Stimulated activated CD8-positive, alpha-beta memory T cell treated with anti-CD3 and anti-CD28 coated beads, Interleukin-2, amount 100 ng/mL, for 1 hour (primary cell): ENCODE measurements around the gene TSR3.

ENCODE experiments used
- DNase-seq, 2 donors: peaks; one replicate each; pipeline ENCODE4 v3.0.0-alpha.2; 2020; ENCODE audit warnings: low read depth in 2 of 2

The TSR3 gene

DNA sequence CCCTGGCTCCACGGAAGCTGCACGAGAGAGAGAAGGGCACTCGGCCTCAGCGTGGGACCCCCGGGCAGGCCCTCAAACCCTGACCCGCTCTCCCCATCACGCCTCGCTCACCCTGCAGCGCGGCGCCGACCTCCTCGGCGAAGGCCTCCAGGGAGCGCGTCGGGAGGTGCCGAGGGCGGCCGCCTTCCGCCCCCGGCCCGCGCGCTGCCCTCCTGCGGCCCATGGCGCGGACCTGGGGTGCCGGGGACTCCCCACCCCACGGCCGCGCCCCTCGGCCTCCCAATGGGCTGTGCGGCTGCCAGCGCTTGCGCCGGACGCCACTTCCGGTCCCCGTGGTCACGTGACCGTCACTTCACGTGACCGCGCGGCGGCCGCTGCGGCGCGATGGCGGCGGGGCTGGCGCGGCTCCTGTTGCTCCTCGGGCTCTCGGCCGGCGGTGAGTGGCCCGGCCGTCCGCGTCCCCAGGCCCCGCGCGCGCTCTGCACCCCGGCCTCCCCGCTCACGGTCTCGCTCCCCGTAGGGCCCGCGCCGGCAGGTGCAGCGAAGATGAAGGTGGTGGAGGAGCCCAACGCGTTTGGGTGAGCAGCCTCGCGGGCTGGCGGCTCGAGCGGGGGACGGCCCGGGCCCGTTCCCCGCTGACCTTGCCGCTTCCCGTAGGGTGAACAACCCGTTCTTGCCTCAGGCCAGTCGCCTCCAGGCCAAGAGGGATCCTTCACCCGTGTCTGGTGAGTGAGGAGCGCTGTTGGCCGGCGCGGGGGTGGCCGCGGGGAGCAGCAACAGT, at the start of gene TSR3, which contains the start of gene GNPTG:
TSR3 (minus strand) TSS at position 297 of the 781 bp plus-strand sequence; CDS start at position 223, 74 bp downstream.
GNPTG (plus strand) TSS at position 350 of the 781 bp plus-strand sequence; CDS start at position 385, 35 bp downstream.
- DNase-seq: peak; percentile 71 to 78

DNA sequence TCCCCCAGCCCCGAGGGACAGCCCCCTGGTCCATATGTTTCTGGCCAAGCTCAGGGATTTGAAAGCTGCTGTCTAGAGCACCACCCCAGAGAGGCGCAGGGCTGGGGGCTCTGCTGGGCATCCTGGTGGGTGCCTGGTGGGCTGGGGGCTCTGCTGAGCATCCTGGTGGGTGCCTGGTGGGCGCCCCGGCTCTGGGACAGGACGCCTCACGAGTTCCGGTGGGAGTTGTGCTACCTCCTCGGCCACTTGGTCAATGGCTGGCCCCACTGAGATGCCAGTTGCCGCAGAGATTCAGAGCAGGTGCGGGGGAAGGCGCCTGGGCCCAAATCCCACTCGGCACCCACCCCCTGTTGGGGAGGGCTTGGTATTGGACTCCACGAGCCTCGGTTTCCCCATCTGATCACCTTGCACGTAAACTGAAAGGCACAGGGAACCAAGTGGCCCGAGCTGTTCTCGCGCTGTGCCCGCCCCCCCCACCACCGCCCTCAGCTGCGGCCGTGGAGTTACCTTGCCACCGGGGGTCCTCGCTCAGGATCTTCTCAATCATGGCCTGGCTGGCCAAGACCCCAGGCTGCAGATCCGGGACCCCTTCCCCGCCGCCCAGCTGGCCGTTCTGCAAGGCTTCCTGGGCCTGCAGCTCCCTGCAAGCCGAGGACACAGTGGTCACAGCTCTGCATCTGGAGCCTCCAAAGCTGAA, 49.5 kb upstream of the TSR3 start:
- DNase-seq: no peak

DNA sequence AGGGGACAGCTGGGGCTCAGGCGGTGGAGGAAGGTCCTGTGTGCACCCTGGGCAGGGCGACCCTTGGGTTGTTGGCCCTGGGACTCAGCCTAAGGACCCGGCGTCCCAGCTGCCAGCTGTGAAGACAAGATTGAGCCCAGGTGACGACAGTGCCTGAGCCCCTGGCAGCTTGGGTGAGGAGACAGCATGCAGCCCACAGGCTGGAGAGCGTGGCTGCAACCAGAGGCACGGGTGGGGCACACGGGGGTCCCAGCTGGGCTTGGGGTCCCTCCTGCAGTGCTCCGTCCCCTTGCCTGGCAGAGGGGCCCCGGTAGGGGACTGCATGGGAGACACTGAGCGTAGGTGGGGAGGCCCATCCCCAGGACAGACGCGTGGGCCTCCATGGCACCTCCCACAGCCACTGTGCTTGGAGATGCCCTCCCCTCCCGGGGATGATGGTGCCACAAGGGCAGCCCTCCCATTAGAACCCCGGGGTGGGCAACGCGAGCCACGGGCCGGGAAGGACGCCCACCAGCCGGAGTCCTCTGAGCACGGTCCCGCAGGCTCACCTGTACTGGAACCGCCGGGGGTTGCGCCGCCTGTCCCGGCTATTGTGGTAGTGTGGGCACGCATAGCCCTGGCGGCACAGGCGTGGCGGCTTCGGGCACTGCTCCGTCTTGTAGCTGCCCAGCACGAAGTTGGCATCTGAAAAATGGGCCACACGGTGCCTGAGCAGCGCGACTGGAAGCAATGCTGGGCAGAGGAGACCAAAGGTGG, 47.3 kb upstream of the TSR3 start:
- DNase-seq: no peak

DNA sequence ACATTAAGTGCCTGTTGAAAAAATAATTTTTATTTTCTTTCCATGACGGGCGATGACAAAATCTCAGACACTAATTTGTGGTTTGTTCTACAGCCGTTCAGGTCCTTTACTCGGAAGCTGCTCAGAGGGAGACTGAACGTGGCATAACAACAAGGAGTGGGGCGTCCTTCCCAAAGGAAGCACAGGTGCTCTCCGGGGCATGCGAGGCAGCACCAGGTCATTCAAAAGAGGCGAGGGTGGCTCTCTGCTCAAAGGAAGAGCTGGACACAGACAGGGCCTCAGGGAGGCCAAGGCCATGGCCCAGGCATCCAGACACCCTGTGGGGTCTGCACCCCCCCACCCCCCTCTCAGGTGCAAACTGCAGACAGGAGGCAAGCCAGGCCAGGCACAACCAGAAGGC, 46.7 kb upstream of the TSR3 start:
- no peak for DNase-seq

DNA sequence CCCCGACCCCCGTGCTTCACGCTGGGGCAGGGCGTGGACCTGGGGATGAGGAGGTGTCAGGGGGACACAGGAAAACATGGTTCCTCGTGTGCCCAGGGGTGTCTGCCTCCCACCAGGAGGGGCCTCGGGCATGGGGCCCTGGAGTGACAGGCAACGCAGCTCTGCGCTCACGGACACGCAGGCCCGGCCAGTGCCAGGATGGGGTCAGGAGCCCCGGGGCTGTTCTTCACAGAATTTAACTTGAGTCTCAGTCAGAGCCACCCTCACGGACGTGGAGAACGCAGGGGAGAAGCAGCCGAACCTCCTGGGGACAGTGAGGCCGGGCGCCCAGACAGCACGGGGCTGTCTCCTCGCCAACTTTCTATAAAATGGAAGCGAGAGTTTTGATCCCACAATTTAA, 46.1 kb upstream of the TSR3 start:
- DNase-seq: no peak

DNA sequence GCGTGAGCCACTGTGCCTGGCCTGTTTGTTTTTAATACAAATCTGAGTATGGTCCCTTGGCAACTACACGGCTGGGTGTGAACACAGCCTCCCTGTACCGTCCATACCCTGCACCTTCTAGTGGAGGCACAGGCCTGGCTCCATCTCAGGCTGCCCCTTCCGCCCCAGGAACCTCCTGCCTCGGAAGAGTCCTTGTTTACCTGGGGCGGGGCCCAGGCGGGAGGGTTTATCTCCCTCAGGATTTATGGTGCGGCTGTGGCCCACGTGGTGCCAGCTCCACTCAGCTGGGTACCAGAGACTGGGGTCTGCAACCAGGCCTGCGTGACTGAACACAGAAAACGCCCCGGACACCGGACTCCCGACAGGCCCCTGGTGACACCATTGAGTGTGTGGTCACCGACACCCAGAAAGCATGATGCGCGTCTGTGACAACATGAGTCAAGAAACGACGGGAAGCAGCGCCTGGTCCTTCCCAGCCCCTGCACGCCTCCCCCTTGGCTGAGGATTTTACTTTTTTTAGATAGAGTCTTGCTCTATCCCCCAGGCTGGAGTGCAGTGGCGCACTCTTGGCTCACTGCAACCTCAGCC, 43.9 kb upstream of the TSR3 start:
- no peak for DNase-seq

DNA sequence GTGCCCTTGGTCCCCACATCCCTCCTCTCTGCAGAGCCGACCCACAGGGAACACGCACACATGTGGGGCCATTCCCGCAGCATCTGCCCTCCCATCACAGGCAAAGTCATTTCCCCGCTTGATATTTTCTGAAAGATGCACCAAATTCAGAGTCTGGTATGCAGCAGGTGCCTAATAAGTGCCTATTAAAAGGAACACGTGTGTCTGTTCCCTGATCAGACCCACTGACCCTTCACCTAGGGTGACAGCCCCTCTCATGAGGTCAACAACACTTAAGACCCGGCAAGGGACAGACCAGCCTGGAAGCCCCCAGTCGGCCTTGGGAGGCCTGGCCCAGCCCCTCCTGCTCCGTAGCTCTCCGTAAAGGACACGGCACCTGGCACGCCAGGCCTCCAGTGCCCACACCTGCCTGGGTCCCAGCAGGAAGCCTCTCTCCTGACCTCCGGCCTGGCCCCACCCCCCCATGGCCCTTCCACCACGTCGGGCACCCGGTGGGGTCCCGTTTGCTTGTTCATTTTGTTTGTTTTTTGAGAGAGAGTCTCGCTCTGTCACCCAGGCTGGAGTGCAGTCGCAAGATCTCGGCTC, 42.8 kb upstream of the TSR3 start:
- DNase-seq: no peak

DNA sequence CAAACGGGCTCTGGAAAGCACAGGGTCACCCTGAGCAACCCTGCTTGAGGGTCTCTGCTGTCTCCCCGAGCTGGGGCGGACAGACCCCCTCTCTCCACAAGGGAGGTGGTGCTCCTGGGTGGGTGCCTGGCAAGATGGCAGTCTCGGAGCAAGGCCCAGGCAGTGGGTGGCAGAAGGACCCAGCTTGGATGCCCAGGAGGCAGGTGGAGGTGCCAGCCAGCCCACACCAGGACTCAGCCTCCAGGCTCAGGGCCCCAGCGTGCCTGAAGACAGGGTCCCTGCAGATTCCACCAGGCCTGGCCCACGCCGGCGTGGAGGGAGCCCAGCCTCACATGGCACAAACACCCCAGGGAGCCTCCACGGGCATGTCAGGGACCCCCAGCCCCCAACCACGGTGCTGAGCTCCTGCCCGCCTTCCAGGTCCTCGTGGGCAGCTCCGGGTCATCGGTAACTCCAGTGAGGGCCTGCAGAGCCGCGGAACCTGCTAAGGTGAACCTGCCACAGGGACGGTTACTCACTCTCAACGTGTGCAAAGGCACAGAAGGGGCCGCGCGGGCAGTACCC, 42.0 kb upstream of the TSR3 start:
- no peak for DNase-seq

DNA sequence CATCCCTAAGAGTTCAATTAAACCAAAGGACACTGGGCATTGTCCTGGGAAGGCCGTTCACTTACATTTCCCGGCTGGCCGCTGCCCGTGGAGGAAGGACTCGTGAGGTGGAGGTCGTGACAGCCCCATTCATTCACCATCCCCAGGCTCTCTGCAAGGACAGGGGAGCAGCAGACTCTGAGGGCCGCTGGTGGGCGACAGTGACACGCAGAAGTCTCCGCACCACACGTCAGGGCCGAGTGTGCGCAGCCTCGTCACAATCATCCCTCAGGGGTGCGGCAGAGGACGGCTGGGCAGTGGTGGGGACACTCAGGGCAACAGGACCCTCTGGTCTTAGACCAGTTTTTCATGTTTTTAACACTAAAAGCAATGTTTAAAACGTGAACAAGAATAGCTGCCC, 41.1 kb upstream of the TSR3 start:
- DNase-seq: no peak

DNA sequence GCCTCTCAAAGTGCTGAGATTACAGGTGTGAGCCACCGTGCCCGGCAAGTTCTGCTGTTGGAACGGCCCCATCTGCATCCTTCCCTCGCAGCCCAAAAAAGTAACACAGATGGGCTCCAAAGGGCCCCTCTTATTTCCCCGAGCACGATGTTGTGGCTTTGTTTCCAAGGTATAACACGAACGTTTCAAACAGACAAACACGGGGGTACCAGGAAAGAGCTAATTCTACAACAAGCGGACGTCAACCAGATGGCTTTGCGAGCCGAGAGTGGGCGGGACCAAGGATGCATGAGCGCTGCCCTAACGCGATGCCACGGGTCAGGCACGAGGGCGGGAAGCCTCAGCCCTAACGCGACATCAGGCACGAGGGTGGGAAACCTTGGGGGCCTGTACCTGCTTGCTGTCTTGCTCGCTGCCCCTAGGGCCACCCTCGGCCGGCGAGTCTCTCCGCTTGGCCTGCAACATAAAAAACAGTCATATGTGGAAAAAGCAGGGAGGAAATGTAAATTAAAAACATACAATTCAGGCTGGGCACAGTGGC, 38.6 kb upstream of the TSR3 start:
- no peak for DNase-seq

DNA sequence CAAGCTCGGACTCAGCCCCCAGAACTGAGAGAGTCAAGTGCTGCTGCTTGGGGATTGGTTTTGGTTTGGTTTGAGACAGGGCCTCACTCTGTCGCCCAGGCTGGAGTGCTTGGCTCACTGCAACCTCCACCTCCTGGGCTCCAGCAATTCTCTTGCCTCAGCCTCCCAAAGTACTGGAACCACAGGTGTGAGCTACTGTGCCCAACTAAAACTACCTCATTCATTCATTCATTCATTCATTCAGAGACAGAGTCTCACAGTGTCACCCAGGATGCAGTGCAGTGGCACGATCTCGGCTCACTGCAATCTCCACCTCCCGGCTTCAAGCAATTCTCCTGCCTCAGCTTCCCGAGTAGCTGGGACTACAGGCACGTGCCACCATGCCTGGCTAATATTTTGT, 38.1 kb upstream of the TSR3 start:
- no peak for DNase-seq

DNA sequence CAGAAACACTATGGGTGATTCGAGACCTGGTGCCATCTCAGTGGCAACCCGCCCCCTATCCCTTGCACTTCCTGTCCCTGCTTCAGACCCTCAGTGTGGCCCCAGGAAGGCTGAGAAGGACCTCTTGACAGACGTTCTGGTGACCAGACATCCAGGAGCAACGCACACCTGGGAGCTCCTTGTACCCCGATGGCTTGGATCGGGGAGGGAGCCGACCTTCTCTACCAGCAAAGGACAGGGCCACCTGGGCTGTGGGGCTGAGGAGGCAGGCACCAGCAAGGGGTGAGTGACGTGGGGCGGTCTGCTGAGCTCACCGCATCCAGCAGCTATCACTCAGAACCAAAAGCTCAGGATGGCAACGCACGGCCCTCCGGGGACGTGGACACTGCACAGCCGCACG, 35.7 kb upstream of the TSR3 start:
- no peak for DNase-seq

DNA sequence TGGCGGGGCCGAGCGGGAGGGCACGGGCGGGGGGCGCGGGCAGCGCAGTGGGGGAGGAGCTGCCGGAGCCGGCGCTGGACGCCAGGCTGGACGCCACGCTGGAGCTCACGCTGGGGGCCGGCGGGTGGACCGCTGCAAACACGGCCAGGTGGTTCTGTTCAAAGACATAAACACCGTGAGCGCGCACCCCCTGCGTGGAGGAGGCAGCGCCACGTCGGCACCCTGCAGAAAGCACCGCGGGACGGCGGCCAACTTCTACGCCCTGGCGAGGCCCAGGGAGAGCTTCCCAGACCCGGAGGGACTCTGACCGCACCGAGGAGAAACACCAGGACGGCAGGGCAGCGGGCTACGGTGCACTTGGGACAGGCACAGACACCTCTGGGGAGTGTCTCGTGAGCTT, 33.6 kb upstream of the TSR3 start:
- DNase-seq: no peak

DNA sequence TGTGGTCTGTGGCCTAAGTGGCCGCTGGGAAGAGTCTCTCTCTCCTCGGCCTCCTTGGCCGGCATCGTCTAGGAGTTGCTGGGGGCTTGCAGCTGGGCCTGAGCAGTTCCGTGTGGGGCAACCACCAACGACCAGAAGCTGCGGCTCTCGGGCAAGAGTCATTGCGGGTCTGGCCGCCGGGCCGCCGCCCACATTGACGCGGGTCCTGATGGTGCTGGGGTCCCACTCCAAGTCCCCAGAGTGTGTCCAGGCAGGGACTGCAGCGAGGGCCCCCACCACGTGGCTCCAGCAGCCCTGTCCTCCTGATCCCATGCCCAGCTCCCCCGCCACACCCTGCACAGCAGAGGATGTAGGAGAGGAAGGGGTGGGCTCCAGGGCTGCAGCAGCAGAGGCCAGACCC, 31.9 kb upstream of the TSR3 start:
- no peak for DNase-seq

DNA sequence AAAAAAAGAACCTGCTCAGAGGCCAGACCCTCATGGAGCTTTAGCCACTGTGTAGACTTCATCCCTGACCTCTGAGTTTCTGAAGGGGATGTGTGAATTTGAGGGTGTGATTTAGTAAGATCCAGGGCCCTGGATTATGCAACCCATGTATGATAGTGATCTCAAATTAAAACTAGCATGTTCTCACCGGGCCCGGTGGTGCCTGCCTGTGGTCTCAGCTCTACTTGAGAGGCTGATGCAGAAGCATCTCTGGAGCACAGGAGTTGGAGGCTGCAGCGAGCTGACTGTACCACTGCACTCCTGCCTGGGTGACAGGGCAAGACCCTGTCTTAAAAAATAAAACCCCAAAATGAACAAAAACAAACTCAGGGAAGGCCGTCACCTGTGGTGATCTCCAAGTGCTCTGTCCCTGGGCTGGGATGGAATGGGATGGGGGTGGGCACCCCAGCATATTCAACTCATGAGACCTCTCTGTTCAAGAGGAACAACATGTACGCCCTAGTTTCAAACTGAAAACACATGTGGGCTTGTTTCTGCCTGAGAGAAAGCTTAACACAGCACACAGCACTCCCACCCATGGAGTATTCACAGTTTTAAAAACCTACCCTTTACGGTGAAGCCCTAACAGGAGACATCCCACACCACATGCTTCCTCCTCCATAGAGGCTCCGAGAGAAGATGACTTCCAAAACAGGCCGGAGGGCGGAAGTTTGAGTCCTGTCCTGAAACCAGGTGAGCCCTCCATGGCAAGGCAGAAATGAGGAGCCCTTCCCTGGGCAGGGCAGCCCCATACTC, 30.1 kb upstream of the TSR3 start:
- no peak for DNase-seq

DNA sequence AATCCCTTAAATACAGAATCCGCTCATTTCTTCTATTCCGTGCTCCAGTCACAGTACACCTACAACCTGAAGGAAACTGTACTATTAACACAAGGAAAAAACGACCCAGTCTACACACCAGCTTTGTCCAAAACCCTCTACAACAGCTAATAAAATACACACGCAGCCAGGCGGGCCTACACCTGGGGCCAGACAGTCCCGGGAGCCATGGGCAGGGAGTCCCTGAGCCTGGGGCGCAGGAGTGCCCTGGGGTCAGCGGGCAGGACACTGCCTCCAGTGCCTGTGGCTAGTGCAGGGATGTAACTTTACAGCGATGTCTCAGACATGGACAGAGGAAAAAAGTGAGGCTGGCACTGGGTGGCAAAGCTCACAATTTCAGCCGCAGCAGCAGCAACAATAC, 28.5 kb upstream of the TSR3 start:
- DNase-seq: no peak

DNA sequence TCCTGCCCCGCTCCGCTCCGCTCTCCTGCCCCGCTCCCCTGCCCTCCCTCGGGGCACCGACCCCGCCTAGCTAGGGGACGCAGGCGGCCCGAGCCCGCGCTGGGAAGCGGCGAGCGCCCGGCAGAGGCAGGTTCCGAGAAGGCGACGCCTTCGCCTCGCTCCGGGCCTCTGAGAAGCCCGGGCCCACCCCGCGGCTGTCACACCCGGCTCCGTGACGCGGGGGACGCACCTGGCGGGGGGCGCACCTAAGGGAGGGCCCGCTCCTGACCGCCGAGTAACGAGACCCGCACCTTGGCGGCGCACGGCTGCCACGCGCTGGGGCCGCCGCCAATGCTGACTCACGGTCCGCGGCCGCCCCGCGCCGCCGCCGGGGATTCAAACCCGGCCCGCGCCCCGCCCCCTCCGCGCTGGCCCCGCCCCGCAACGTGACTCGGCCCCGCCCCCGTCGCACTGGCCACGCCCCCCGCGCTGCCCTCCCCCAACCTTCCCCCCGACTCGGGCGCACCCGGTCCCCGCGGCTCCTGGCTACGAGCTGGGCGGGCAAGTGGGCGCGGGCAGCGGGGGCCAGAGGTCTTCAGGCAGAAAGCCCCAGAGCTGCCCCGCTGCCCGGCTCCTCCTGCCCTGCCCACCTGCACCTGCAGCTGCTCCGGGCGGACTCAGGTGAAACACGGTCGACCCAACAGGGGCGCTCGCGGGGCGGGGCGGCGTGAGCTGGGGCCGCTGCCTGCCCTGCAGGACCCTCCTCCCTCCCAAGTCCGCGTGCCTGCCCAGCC, 27.8 kb upstream of the TSR3 start:
- DNase-seq: peak; percentile 26 to 53

DNA sequence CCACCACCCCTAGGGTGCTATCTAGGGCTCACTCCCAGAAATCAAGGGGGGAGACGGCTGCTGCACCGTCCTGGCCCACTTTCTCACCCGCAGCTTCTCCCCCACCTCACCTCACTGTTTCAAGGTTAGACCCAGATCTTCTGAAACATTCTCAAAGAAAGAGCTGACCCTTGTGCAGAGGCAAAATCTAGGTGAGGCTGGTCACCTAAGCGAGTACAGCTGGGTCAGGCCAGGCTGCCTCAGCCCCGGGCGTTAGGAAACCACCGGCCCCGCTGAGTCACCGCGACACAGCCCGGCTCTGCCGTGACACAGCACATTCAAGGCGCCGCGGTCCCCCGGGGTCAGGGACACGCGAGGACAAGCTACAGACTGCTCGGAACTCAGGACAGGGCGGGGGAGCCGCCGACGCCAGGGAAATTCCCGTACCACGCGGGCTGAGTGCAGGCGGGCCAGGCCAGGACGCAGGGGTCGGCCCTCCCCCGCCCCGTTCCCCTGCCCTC, 27.2 kb upstream of the TSR3 start:
- DNase-seq: peak; percentile 11 to 17

DNA sequence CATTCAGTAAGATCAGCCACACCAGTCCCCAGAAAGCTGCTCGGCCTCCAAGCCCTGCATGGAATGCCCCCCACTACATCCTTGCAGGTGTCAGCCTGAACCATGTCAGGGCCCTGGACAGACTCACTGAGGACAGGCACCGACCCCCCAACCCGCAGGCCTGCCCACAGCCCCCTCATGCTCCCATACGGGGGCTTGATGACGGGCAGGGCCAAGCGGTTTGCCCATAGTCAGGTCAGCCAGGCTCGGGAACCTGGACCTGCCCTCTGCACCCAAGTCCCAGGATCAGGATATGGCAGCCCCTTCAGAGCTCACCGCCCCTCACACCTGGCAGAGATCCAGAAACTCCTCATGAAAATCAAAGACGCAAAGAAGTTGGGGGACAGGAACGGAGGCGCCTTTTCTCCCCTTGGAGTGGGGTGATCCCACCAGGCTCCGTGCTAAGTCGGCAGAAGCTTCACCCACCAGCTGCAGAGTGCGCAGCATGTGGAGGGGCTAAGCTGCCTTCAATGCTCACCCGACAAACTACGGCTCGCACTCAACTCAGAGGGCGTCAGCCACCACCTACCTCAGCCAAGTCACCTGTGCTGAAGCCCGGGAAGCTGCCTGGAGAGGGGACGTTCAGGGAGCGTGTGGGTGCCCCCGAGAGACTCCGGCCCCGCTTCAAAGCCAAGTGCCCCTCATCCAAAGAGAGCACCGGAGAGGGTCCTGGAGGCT, 26.6 kb upstream of the TSR3 start:
- no peak for DNase-seq
